Astrocyte (in vitro differentiated cells and primary cell): ENCODE measurements around the gene CLEC16A.

Experiments
- EZH2 ChIP-seq: IDR thresholded peaks from 2 replicates; pipeline ENCODE4 v1.6.1; 2012; ENCODE audit warnings: mild to moderate bottlenecking, low read length, inconsistent platforms; ENCODE audit not compliant: insufficient read depth
- TF ChIP-seq, protein P1 (sequence below): IDR thresholded peaks from 2 replicates; pipeline ENCODE4 v1.5.1; 2011; ENCODE audit warnings: low read depth, mild to moderate bottlenecking, inconsistent platforms, low read length, moderate library complexity; ENCODE audit not compliant: insufficient read depth

DNA sequence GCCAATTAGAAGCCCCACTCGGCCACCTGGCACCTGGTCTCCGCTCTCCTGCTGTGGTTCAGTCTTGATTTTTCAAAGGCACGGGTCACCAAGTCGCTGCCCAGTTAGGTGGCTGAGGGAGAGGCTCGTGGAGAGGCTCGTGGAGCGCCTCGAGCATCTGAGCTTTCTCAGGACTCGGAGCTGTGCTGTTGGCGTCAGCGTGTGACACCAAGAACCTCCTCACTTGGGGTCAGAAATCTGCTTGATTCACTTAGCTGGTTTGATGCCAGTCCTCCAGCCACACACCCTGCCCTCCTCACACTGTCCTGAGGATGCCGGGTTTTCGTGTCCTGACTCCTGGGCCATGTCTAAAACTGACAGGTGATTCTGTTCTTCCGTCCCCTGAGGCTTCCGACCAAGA, 229.1 kb downstream of the CLEC16A start:
- TF ChIP-seq, protein P1, sequence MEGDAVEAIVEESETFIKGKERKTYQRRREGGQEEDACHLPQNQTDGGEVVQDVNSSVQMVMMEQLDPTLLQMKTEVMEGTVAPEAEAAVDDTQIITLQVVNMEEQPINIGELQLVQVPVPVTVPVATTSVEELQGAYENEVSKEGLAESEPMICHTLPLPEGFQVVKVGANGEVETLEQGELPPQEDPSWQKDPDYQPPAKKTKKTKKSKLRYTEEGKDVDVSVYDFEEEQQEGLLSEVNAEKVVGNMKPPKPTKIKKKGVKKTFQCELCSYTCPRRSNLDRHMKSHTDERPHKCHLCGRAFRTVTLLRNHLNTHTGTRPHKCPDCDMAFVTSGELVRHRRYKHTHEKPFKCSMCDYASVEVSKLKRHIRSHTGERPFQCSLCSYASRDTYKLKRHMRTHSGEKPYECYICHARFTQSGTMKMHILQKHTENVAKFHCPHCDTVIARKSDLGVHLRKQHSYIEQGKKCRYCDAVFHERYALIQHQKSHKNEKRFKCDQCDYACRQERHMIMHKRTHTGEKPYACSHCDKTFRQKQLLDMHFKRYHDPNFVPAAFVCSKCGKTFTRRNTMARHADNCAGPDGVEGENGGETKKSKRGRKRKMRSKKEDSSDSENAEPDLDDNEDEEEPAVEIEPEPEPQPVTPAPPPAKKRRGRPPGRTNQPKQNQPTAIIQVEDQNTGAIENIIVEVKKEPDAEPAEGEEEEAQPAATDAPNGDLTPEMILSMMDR, result no peak
- TF ChIP-seq EZH2, result no peak
